Measurements from ENCODE around the gene AK9. TPM values are rescaled to one million over a fixed set of nuclear protein-coding genes. Genes with fewer than 3 reads are reported as not detected.

Gene AK9
- polyA plus RNA-seq, 1 donor from 2014 or later = 27.7 TPM

- H3K79me2 ChIP-seq (replicated peaks; ENCODE audit: insufficient read depth, low read length) = no peaks in the 10 kb centered on the region
Measured at GRCh38 chr6:109626311-109626710, 64.7 kb downstream of the AK9 start.

GRCh38 chr6:109625199-109625598, 65.8 kb downstream of the AK9 start:
- Histone ChIP-seq H3K27me3 (ENCODE audit: insufficient read depth, low read depth, low read length) (no peaks in the 10 kb centered on the region), H3K4me2 (ENCODE audit: low read length) (no peak overlapping the region), H3K27ac (ENCODE audit: low read length) (no peak overlapping the region), H3K79me2 (replicated peaks; ENCODE audit: insufficient read depth, low read length) (no peaks in the 10 kb centered on the region), H3K36me3 (ENCODE audit: insufficient read depth, low read length) (no peaks in the 10 kb centered on the region), H3K4me3 (ENCODE audit: low read length) (no peak overlapping the region), H4K20me1 (ENCODE audit: insufficient read depth) (no peaks in the 10 kb centered on the region), H3F3A (ENCODE audit: insufficient read depth, low read length, poor library complexity, severe bottlenecking) (no peaks in the 10 kb centered on the region), H2AFZ (ENCODE audit: low read depth, low read length) (no peak overlapping the region), H3K9me2 (ENCODE audit: insufficient read depth, low read length) (no peaks in the 10 kb centered on the region), H3K9ac (ENCODE audit: low read length) (no peak overlapping the region), H3K9me3 (ENCODE audit: low read length) (no peaks in the 10 kb centered on the region)
- TF ChIP-seq TAF1 (IDR thresholded peaks at IDR 0.05; ENCODE audit: low read depth) (no peak), RAD21 (conservative IDR thresholded peaks at IDR 0.05) (no peak), POLR2AphosphoS5 (IDR thresholded peaks at IDR 0.05) (no peak), EP300 (conservative IDR thresholded peaks at IDR 0.05; ENCODE audit: poor library complexity, severe bottlenecking) (no peak), EZH2 (IDR thresholded peaks at IDR 0.05; ENCODE audit: borderline replicate concordance, insufficient read depth, low read length, poor library complexity, severe bottlenecking) (no peak), SMC3 (conservative IDR thresholded peaks at IDR 0.05; ENCODE audit: poor library complexity) (no peak), MXI1 (conservative IDR thresholded peaks at IDR 0.05; ENCODE audit: poor library complexity, severe bottlenecking) (no peak)
- TF ChIP-seq, protein P1, sequence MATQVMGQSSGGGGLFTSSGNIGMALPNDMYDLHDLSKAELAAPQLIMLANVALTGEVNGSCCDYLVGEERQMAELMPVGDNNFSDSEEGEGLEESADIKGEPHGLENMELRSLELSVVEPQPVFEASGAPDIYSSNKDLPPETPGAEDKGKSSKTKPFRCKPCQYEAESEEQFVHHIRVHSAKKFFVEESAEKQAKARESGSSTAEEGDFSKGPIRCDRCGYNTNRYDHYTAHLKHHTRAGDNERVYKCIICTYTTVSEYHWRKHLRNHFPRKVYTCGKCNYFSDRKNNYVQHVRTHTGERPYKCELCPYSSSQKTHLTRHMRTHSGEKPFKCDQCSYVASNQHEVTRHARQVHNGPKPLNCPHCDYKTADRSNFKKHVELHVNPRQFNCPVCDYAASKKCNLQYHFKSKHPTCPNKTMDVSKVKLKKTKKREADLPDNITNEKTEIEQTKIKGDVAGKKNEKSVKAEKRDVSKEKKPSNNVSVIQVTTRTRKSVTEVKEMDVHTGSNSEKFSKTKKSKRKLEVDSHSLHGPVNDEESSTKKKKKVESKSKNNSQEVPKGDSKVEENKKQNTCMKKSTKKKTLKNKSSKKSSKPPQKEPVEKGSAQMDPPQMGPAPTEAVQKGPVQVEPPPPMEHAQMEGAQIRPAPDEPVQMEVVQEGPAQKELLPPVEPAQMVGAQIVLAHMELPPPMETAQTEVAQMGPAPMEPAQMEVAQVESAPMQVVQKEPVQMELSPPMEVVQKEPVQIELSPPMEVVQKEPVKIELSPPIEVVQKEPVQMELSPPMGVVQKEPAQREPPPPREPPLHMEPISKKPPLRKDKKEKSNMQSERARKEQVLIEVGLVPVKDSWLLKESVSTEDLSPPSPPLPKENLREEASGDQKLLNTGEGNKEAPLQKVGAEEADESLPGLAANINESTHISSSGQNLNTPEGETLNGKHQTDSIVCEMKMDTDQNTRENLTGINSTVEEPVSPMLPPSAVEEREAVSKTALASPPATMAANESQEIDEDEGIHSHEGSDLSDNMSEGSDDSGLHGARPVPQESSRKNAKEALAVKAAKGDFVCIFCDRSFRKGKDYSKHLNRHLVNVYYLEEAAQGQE (IDR thresholded peaks at IDR 0.05; ENCODE audit: borderline replicate concordance) = no peak
- TF ChIP-seq, protein P2, sequence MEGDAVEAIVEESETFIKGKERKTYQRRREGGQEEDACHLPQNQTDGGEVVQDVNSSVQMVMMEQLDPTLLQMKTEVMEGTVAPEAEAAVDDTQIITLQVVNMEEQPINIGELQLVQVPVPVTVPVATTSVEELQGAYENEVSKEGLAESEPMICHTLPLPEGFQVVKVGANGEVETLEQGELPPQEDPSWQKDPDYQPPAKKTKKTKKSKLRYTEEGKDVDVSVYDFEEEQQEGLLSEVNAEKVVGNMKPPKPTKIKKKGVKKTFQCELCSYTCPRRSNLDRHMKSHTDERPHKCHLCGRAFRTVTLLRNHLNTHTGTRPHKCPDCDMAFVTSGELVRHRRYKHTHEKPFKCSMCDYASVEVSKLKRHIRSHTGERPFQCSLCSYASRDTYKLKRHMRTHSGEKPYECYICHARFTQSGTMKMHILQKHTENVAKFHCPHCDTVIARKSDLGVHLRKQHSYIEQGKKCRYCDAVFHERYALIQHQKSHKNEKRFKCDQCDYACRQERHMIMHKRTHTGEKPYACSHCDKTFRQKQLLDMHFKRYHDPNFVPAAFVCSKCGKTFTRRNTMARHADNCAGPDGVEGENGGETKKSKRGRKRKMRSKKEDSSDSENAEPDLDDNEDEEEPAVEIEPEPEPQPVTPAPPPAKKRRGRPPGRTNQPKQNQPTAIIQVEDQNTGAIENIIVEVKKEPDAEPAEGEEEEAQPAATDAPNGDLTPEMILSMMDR (IDR thresholded peaks at IDR 0.05; ENCODE audit: poor library complexity, severe bottlenecking) = no peak

More at GRCh38 chr6:109626311-109626710, 64.7 kb downstream of the AK9 start:
- no peak overlapping the region for H3K4me3 ChIP-seq (ENCODE audit: low read length)
- H3K9me3 ChIP-seq (ENCODE audit: low read length) = no peaks in the 10 kb centered on the region
- no peaks in the 10 kb centered on the region for H3F3A ChIP-seq (ENCODE audit: insufficient read depth, low read length, poor library complexity, severe bottlenecking)
- TF ChIP-seq, protein P2 (IDR thresholded peaks at IDR 0.05; ENCODE audit: poor library complexity, severe bottlenecking) = no peak
- no peak for TF ChIP-seq RAD21 (conservative IDR thresholded peaks at IDR 0.05)
- no peak for TF ChIP-seq POLR2AphosphoS5 (IDR thresholded peaks at IDR 0.05)
- TF ChIP-seq EZH2 (IDR thresholded peaks at IDR 0.05; ENCODE audit: borderline replicate concordance, insufficient read depth, low read length, poor library complexity, severe bottlenecking) = no peak
- TF ChIP-seq, protein P1 (IDR thresholded peaks at IDR 0.05; ENCODE audit: borderline replicate concordance) = no peak
- no peak for TF ChIP-seq TAF1 (IDR thresholded peaks at IDR 0.05; ENCODE audit: low read depth)
- TF ChIP-seq MXI1 (conservative IDR thresholded peaks at IDR 0.05; ENCODE audit: poor library complexity, severe bottlenecking) = no peak
- TF ChIP-seq SMC3 (conservative IDR thresholded peaks at IDR 0.05; ENCODE audit: poor library complexity) = no peak
- TF ChIP-seq EP300 (conservative IDR thresholded peaks at IDR 0.05; ENCODE audit: poor library complexity, severe bottlenecking) = no peak
- H4K20me1 ChIP-seq (ENCODE audit: insufficient read depth) = no peaks in the 10 kb centered on the region
- no peak overlapping the region for H2AFZ ChIP-seq (ENCODE audit: low read depth, low read length)
- H3K4me2 ChIP-seq (ENCODE audit: low read length) = no peak overlapping the region
- H3K36me3 ChIP-seq (ENCODE audit: insufficient read depth, low read length) = no peaks in the 10 kb centered on the region
- H3K27me3 ChIP-seq (ENCODE audit: insufficient read depth, low read depth, low read length) = no peaks in the 10 kb centered on the region
- H3K9ac ChIP-seq (ENCODE audit: low read length) = no peak overlapping the region
- no peak overlapping the region for H3K27ac ChIP-seq (ENCODE audit: low read length)
- H3K9me2 ChIP-seq (ENCODE audit: insufficient read depth, low read length) = no peaks in the 10 kb centered on the region

Data from neural cell (in vitro differentiated cells).